ENCODE results near the gene ARMH1. TPM values are rescaled to one million over a fixed set of nuclear protein-coding genes. Genes with fewer than 3 reads are reported as not detected.
A peak's percentile ranks its signal among the peaks of the same experiment; 100 is the strongest.

ARMH1 gene
- total and polyA plus RNA-seq, 2 donors from 2014 or later, result 3.4 to 3.9 TPM

- Histone ChIP-seq H3K27ac (ENCODE audit: low read depth in 2 of 2, low read length in 2 of 2) (no peak overlapping the region), H3K36me3 (ENCODE audit: control insufficient read depth in 2 of 3, insufficient read depth in 3 of 3, low read length in 3 of 3) (peaks cover 0 to 6% (median 4%) of the 10 kb centered on the region in 3 donors), H3K4me1 (ENCODE audit: control insufficient read depth in 2 of 3, insufficient read depth in 2 of 3, low read depth in 1 of 3, low read length in 3 of 3) (peaks cover 0 to 16% (median 15%) of the 10 kb centered on the region in 3 donors), H3K9me3 (ENCODE audit: control insufficient read depth in 2 of 3, insufficient read depth in 1 of 3, low read length in 3 of 3) (no peaks in the 10 kb centered on the region), H3K4me3 (ENCODE audit: low read length in 3 of 3) (no peak overlapping the region), H3K9ac (ENCODE audit: low read length in 3 of 3) (no peak overlapping the region), H3K27me3 (ENCODE audit: control insufficient read depth, insufficient read depth, low read length) (no peaks in the 10 kb centered on the region)
- intact Hi-C loops (cut with DNase I), result no loop called here
- no peak for TF ChIP-seq CTCF (IDR thresholded peaks at IDR 0.05; ENCODE audit: borderline replicate concordance, extremely low read depth, insufficient read depth)
- DNase-seq (no peak), FAIRE-seq (no peak)
These were observed 44.4 kb upstream of the ARMH1 start for GRCh38 chr1:44630116-44630515.

GRCh38 chr1:44631333-44631646, 43.2 kb upstream of the ARMH1 start:
- Histone ChIP-seq H3K4me1 (ENCODE audit: control insufficient read depth in 2 of 3, insufficient read depth in 2 of 3, low read depth in 1 of 3, low read length in 3 of 3) (peaks cover 0 to 20% (median 15%) of the 10 kb centered on the region in 3 donors), H3K36me3 (ENCODE audit: control insufficient read depth in 2 of 3, insufficient read depth in 3 of 3, low read length in 3 of 3) (peaks cover 4 to 17% (median 6%) of the 10 kb centered on the region in 3 donors), H3K9me3 (ENCODE audit: control insufficient read depth in 2 of 3, insufficient read depth in 1 of 3, low read length in 3 of 3) (no peaks in the 10 kb centered on the region), H3K9ac (ENCODE audit: low read length in 3 of 3) (peak overlapping the region; percentile 2 to 87 (median 7)), H3K27ac (ENCODE audit: low read depth in 2 of 2, low read length in 2 of 2) (peak overlapping the region; percentile 83 to 89), H3K27me3 (ENCODE audit: control insufficient read depth, insufficient read depth, low read length) (no peaks in the 10 kb centered on the region), H3K4me3 (ENCODE audit: low read length in 3 of 3) (peak overlapping the region; percentile 55 to 85 (median 60))
- FAIRE-seq, result no peak
- intact Hi-C loops (cut with DNase I), result no loop called here
- no peak for TF ChIP-seq CTCF (IDR thresholded peaks at IDR 0.05; ENCODE audit: borderline replicate concordance, extremely low read depth, insufficient read depth)
- DNase-seq, result no peak

- H3K36me3 ChIP-seq (ENCODE audit: control insufficient read depth in 2 of 3, insufficient read depth in 3 of 3, low read length in 3 of 3), result peaks cover 4 to 22% (median 12%) of the 10 kb centered on the region in 3 donors
- H3K4me3 ChIP-seq (ENCODE audit: low read length in 3 of 3), result peak overlapping the region; percentile 55 to 85 (median 60)
- H3K27ac ChIP-seq (ENCODE audit: low read depth in 2 of 2, low read length in 2 of 2), result peak overlapping the region; percentile 83 to 89
- no peak for TF ChIP-seq CTCF (IDR thresholded peaks at IDR 0.05; ENCODE audit: borderline replicate concordance, extremely low read depth, insufficient read depth)
- H3K9me3 ChIP-seq (ENCODE audit: control insufficient read depth in 2 of 3, insufficient read depth in 1 of 3, low read length in 3 of 3), result no peaks in the 10 kb centered on the region
- intact Hi-C loops (cut with DNase I), result no loop called here
- no peaks in the 10 kb centered on the region for H3K27me3 ChIP-seq (ENCODE audit: control insufficient read depth, insufficient read depth, low read length)
- no peak for FAIRE-seq
- peaks cover 0 to 20% (median 15%) of the 10 kb centered on the region in 3 donors for H3K4me1 ChIP-seq (ENCODE audit: control insufficient read depth in 2 of 3, insufficient read depth in 2 of 3, low read depth in 1 of 3, low read length in 3 of 3)
- DNase-seq, result peak; percentile 91 to 97 (median 94)
- H3K9ac ChIP-seq (ENCODE audit: low read length in 3 of 3), result peak overlapping the region; percentile 9 to 88 (median 87)
These were observed 42.6 kb upstream of the ARMH1 start for GRCh38 chr1:44631647-44632539.
